Measurements from ENCODE around the gene RPL27A. TPM values are rescaled to one million over a fixed set of nuclear protein-coding genes. Genes with fewer than 3 reads are reported as not detected.

Gene RPL27A
- 1,021 and 1,061 TPM in 2 replicates for total RNA-seq

DNA sequence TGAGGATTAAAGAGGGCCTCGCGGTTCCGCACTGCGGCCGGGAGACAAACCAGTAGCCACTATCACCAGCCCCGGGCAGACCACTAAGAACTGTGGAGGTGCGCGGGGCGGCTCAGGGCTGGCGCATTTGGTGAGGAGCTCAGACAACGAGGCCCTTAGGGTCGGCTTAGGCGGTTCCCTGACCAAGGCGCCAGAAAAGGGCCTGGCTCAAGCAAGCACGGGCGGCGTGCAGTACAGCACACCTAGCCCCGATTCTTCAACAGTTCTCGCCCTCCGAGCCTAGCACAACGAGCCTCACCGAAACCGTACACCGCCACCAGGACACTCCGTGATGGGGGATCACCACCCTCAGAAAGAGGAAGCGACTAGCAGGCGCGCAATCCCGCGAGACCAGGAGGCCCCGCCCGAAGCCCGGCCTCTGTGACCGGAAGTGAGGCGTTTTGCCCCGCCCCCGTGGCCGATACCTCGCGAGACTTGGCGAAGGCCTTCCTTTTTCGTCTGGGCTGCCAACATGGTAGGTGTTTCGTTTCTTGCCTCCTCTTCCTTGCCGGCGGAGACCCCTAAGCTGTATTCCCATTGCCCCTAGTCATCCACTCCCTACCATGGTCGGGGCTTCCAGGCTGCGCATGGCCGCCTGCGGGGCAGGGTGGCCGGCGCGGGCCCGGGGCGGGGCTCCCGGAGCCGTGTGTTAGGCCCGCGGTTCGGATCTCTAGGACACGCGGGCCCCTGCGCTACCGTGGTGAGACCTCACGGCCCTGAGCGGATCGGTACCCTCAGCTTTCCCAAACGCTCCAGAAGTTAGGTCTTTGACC, at the start of gene RPL27A, which contains the start of gene TRIM66:
Gene RPL27A (plus strand): TSS at position 490 of the 812 bp plus-strand sequence. CDS start 22 bp downstream, at position 512.
Gene TRIM66 (minus strand): TSS at position 363 of the 812 bp plus-strand sequence. CDS start 10,391 bp downstream, outside the sequence.

Other genes with a start within 250 kb of the RPL27A start
- gene STK33, start 88.6 kb upstream of the RPL27A start, total RNA-seq: 0.94 and 1.4 TPM in 2 replicates
- gene TRIM66, start 127 bp upstream of the RPL27A start, total RNA-seq: 7.9 and 9.8 TPM in 2 replicates
- gene AKIP1, start 228.4 kb downstream of the RPL27A start, total RNA-seq: 35.3 and 38.0 TPM in 2 replicates

All from bronchial smooth muscle cell (primary cell).